WTC11 (cell line): ENCODE measurements around the gene L3MBTL1. TPM values are rescaled to one million over a fixed set of nuclear protein-coding genes. Genes with fewer than 3 reads are reported as not detected.

Experiments used
- ATAC-seq: fragments of 200-7000 bp; cut with Tn5 transposase; 2 replicates; pipeline ENCODE4 v1.10.0; 2021; ENCODE audit warnings: mild to moderate bottlenecking, moderate library complexity
- CTCF ChIA-PET: fragments of 300-600 bp; sonication (Branson Sonifier 250); formaldehyde crosslinking; loops from one replicate; lab custom pipeline; 2021; ENCODE audit warnings: antibody characterized with exemption; lab: Charles Lee
- POLR2A ChIA-PET: fragments of 350-600 bp; sonication (Branson Sonifier 250); formaldehyde crosslinking; loops from one replicate; lab custom pipeline; 2021; ENCODE audit warnings: antibody characterized with exemption; lab: Charles Lee
- DNase-seq: peaks from one replicate; pipeline ENCODE4 v3.0.0; 2021; ENCODE audit warnings: low spot score
- H3K27ac Mint-ChIP-seq: 2 replicates; pipeline ENCODE4 v1.8.0; 2021; ENCODE audit warnings: mixed read lengths
- H3K27me3 Mint-ChIP-seq: 2 replicates; pipeline ENCODE4 v1.8.0; 2021; ENCODE audit warnings: low read depth, mild to moderate bottlenecking, moderate library complexity, mixed read lengths
- H3K36me3 Mint-ChIP-seq: 2 replicates; pipeline ENCODE4 v1.8.0; 2021; ENCODE audit warnings: mixed read lengths
- H3K4me1 Mint-ChIP-seq: 2 replicates; pipeline ENCODE4 v1.8.0; 2022; ENCODE audit warnings: mixed read lengths
- H3K4me3 Mint-ChIP-seq: 2 replicates; pipeline ENCODE4 v1.8.0; 2021; ENCODE audit warnings: mild to moderate bottlenecking, moderate library complexity, mixed read lengths
- H3K9me3 Mint-ChIP-seq: 2 replicates; pipeline ENCODE4 v1.8.0; 2021; ENCODE audit warnings: mixed read lengths
- ARID4B ChIP-seq: sonication (generic); formaldehyde crosslinking; IDR thresholded peaks from 2 replicates; pipeline ENCODE4 v1.8.0; 2023; ENCODE audit warnings: missing genetic modification reagents, mild to moderate bottlenecking, borderline replicate concordance
- E2F5 ChIP-seq: sonication (generic); formaldehyde crosslinking; IDR thresholded peaks from 2 replicates; pipeline ENCODE4 v1.8.1; 2022; ENCODE audit warnings: mild to moderate bottlenecking, moderate library complexity, missing genetic modification reagents
- GTF2I ChIP-seq: fragments of 250-450 bp; sonication (Bioruptor Pico); conservative IDR thresholded peaks from 2 replicates; pipeline ENCODE4 v1.4.0; 2021; ENCODE audit warnings: mild to moderate bottlenecking
- HMGA2 ChIP-seq: fragments of 250-450 bp; sonication (Bioruptor Pico); IDR thresholded peaks from 2 replicates; pipeline ENCODE4 v1.4.0; 2021; ENCODE audit warnings: mild to moderate bottlenecking, moderate library complexity
- MLX ChIP-seq: sonication (generic); formaldehyde crosslinking; IDR thresholded peaks from 2 replicates; pipeline ENCODE4 v1.8.1; 2023; ENCODE audit warnings: mild to moderate bottlenecking, missing genetic modification reagents, moderate library complexity
- NR3C1 ChIP-seq: sonication (generic); formaldehyde crosslinking; conservative IDR thresholded peaks from 2 replicates; pipeline ENCODE4 v1.8.1; 2023; ENCODE audit warnings: low read depth, mild to moderate bottlenecking, missing genetic modification reagents
- SOX15 ChIP-seq: fragments of 250-450 bp; sonication (Bioruptor Pico); IDR thresholded peaks from 2 replicates; pipeline ENCODE4 v1.9.0; 2021; ENCODE audit warnings: mild to moderate bottlenecking
- TEAD1 ChIP-seq: sonication (generic); formaldehyde crosslinking; IDR thresholded peaks from 2 replicates; pipeline ENCODE4 v1.8.0; 2022; ENCODE audit warnings: mild to moderate bottlenecking, missing genetic modification reagents
- USF1 ChIP-seq: sonication (generic); formaldehyde crosslinking; IDR thresholded peaks from 2 replicates; pipeline ENCODE4 v1.8.0; 2022; ENCODE audit warnings: mild to moderate bottlenecking, missing genetic modification reagents
- ZNF281 ChIP-seq: sonication (generic); formaldehyde crosslinking; IDR thresholded peaks from 2 replicates; pipeline ENCODE4 v1.8.0; 2023; ENCODE audit warnings: mild to moderate bottlenecking, missing genetic modification reagents
- ZNF416 ChIP-seq: fragments of 250-450 bp; sonication (Bioruptor Pico); IDR thresholded peaks from 2 replicates; pipeline ENCODE4 v1.9.0; 2021; ENCODE audit warnings: mild to moderate bottlenecking, inconsistent platforms
- ZNF512 ChIP-seq: sonication (generic); formaldehyde crosslinking; IDR thresholded peaks from 2 replicates; pipeline ENCODE4 v1.8.1; 2022; ENCODE audit warnings: missing genetic modification reagents, borderline replicate concordance
- total RNA-seq: library from RNA; stranded (reverse); gene quantifications from 3 replicates; pipeline ENCODE4 v1.2.3, GENCODE V29; 2021

L3MBTL1 gene
- total RNA-seq, 1 experiment from 2014 or later, result 28.3 TPM

- TF ChIP-seq ZNF281 (CRISPR knock-in tag) (no peak), USF1 (CRISPR knock-in tag) (no peak), MLX (no peak)
These were observed 20.9 kb downstream of the L3MBTL1 start (continued) for GRCh38 chr20:43528258-43528875.

GRCh38 chr20:43529051-43529450, 21.6 kb downstream of the L3MBTL1 start:
- Mint-ChIP-seq H3K27ac (no peak overlapping the region), H3K4me1 (no peaks in the 10 kb centered on the region), H3K27me3 (no peaks in the 10 kb centered on the region), H3K4me3 (no peak overlapping the region), H3K36me3 (no peaks in the 10 kb centered on the region), H3K9me3 (no peaks in the 10 kb centered on the region)
- no peak for TF ChIP-seq ZNF281 (CRISPR knock-in tag)
- CTCF ChIA-PET, result interaction anchor here (1.8 kb wide), 1 partner anchor 9 kb away, joined by 11 read pairs; no protein-coding TSS in a partner anchor
- DNase-seq (no peak), ATAC-seq (no peak)
- POLR2A ChIA-PET, result no interaction called here

- ChIA-PET CTCF (interaction anchor here (1.1 to 1.8 kb wide), 2 partner anchors 8 to 162 kb away, joined by 4 to 11 read pairs; no protein-coding TSS in a partner anchor), POLR2A (no interaction called here)
- TF ChIP-seq ZNF416 (no peak), TEAD1 (no peak), NR3C1 (CRISPR knock-in tag) (no peak), SOX15 (CRISPR knock-in tag) (no peak), ARID4B (CRISPR knock-in tag) (no peak), GTF2I (CRISPR knock-in tag) (no peak), HMGA2 (CRISPR knock-in tag) (no peak), ZNF512 (no peak), E2F5 (CRISPR knock-in tag) (no peak)
- Mint-ChIP-seq H3K36me3 (no peaks in the 10 kb centered on the region), H3K9me3 (no peaks in the 10 kb centered on the region), H3K4me3 (no peak overlapping the region), H3K4me1 (no peaks in the 10 kb centered on the region), H3K27me3 (no peaks in the 10 kb centered on the region), H3K27ac (no peak overlapping the region)
- ATAC-seq, result no peak
- no peak for DNase-seq
These were observed 22.1 kb downstream of the L3MBTL1 start for GRCh38 chr20:43529457-43530153.
